ENCODE results near the gene GJA3.

The GJA3 gene

GRCh38 chr13:20130012-20130411 is 30.8 kb downstream of the GJA3 start:
- Histone ChIP-seq H3K4me2 (no peak overlapping the region), H3K9ac (no peak overlapping the region), H4K20me1 (ENCODE audit: insufficient read depth) (no peaks in the 10 kb centered on the region), H2AFZ (ENCODE audit: low read depth) (no peak overlapping the region), H3K79me2 (ENCODE audit: insufficient read depth, low read depth) (no peaks in the 10 kb centered on the region), H3K27me3 (ENCODE audit: insufficient read depth, low read depth) (no peaks in the 10 kb centered on the region), H3K4me3 (IDR thresholded peaks at IDR 0.05; ENCODE audit: insufficient read depth, low read depth, low read length) (no peak overlapping the region), H3K27ac (no peak overlapping the region), H3K36me3 (ENCODE audit: insufficient read depth) (no peaks in the 10 kb centered on the region), H3K4me1 (ENCODE audit: low read depth, poor library complexity, severe bottlenecking) (peaks cover 28% of the 10 kb centered on the region)
- TF ChIP-seq, protein P1, sequence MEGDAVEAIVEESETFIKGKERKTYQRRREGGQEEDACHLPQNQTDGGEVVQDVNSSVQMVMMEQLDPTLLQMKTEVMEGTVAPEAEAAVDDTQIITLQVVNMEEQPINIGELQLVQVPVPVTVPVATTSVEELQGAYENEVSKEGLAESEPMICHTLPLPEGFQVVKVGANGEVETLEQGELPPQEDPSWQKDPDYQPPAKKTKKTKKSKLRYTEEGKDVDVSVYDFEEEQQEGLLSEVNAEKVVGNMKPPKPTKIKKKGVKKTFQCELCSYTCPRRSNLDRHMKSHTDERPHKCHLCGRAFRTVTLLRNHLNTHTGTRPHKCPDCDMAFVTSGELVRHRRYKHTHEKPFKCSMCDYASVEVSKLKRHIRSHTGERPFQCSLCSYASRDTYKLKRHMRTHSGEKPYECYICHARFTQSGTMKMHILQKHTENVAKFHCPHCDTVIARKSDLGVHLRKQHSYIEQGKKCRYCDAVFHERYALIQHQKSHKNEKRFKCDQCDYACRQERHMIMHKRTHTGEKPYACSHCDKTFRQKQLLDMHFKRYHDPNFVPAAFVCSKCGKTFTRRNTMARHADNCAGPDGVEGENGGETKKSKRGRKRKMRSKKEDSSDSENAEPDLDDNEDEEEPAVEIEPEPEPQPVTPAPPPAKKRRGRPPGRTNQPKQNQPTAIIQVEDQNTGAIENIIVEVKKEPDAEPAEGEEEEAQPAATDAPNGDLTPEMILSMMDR (conservative IDR thresholded peaks at IDR 0.05; ENCODE audit: low read depth, low read length), result no peak

DNA sequence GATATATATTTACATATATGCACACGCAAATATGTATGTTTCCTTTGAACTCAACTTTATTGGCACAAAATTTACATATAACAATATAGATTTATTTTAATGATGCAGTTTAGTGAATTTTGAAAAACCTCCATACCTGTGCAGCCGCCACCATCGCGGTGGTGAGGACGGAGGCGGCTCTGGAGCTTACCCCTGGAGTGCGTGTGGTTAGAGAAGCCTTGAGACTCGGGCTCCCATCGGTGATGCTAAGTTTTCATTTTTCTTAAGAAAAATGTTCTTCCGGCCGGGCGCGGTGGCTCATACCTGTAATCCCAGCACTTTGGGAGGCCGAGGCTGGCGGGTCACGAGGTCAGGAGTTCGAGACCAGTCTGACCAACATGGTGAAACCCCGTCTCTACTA is 31.8 kb downstream of the GJA3 start:
- H3K27ac ChIP-seq, result no peak overlapping the region; the same call in 1 of the 2 replicates
- TF ChIP-seq, protein P1 (conservative IDR thresholded peaks at IDR 0.05; ENCODE audit: low read depth, low read length), result no peak
- no peaks in the 10 kb centered on the region for H3K27me3 ChIP-seq (ENCODE audit: insufficient read depth, low read depth)
- no peaks in the 10 kb centered on the region for H3K79me2 ChIP-seq (ENCODE audit: insufficient read depth, low read depth)
- no peaks in the 10 kb centered on the region for H3K36me3 ChIP-seq (ENCODE audit: insufficient read depth)
- H3K4me2 ChIP-seq, result peak overlapping the region; percentile 58
- no peaks in the 10 kb centered on the region for H4K20me1 ChIP-seq (ENCODE audit: insufficient read depth)
- peak overlapping the region; percentile 83; the same call in 1 of the 2 replicates for H2AFZ ChIP-seq (ENCODE audit: low read depth)
- H3K4me3 ChIP-seq (IDR thresholded peaks at IDR 0.05; ENCODE audit: insufficient read depth, low read depth, low read length), result no peak overlapping the region
- H3K9ac ChIP-seq, result no peak overlapping the region
- H3K4me1 ChIP-seq (ENCODE audit: low read depth, poor library complexity, severe bottlenecking), result peaks cover 28% of the 10 kb centered on the region

DNA sequence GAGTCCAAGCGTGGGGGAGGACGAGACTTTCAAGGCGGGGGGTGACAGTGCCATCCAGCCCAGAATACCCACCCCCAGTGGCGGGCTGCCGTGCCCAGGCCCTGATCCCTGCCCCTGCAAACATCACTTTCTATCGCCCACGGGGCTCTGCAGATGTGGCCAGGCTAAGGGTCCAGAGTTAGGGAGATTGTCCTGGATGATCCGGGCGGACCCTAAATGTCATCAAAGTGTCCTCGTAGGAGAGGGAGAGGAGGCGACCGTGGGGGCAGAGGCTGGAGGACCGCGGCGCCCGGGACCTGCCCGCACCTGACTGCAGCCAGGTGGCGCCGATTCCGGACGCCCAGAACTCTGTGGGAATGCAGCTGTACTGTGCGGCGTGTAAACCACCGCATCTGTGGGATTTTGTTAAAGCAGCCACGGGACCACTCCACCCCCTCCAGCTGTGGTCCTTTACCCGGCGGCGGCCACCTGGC is 32.4 kb downstream of the GJA3 start:
- Histone ChIP-seq H4K20me1 (ENCODE audit: insufficient read depth) (no peaks in the 10 kb centered on the region), H3K4me1 (ENCODE audit: low read depth, poor library complexity, severe bottlenecking) (peaks cover 28% of the 10 kb centered on the region), H2AFZ (ENCODE audit: low read depth) (peak overlapping the region; percentile 83), H3K36me3 (ENCODE audit: insufficient read depth) (no peaks in the 10 kb centered on the region), H3K4me3 (IDR thresholded peaks at IDR 0.05; ENCODE audit: insufficient read depth, low read depth, low read length) (no peak overlapping the region), H3K27ac (peak overlapping the region; percentile 80), H3K79me2 (ENCODE audit: insufficient read depth, low read depth) (no peaks in the 10 kb centered on the region), H3K4me2 (peak overlapping the region; percentile 58; the same call in 1 of the 2 replicates), H3K9ac (peak overlapping the region; percentile 81), H3K27me3 (ENCODE audit: insufficient read depth, low read depth) (no peaks in the 10 kb centered on the region)
- TF ChIP-seq, protein P1 (conservative IDR thresholded peaks at IDR 0.05; ENCODE audit: low read depth, low read length), result no peak

- H4K20me1 ChIP-seq (ENCODE audit: insufficient read depth), result no peaks in the 10 kb centered on the region
- no peak overlapping the region for H3K4me3 ChIP-seq (IDR thresholded peaks at IDR 0.05; ENCODE audit: insufficient read depth, low read depth, low read length)
- no peaks in the 10 kb centered on the region for H3K36me3 ChIP-seq (ENCODE audit: insufficient read depth)
- H2AFZ ChIP-seq (ENCODE audit: low read depth), result peak overlapping the region; percentile 83
- no peaks in the 10 kb centered on the region for H3K27me3 ChIP-seq (ENCODE audit: insufficient read depth, low read depth)
- H3K9ac ChIP-seq, result peak overlapping the region; percentile 81
- H3K27ac ChIP-seq, result peak overlapping the region; percentile 80
- no peaks in the 10 kb centered on the region for H3K79me2 ChIP-seq (ENCODE audit: insufficient read depth, low read depth)
- TF ChIP-seq, protein P1 (conservative IDR thresholded peaks at IDR 0.05; ENCODE audit: low read depth, low read length), result 0 out of 2 replicates have a peak, but pooled peaks have one; percentile 19
- peak overlapping the region; percentile 77 for H3K4me2 ChIP-seq
- H3K4me1 ChIP-seq (ENCODE audit: low read depth, poor library complexity, severe bottlenecking), result peaks cover 28% of the 10 kb centered on the region
These were observed 33.0 kb downstream of the GJA3 start for GRCh38 chr13:20127562-20128458.
